ENCODE measurements around the gene CUZD1. TPM values are rescaled to one million over a fixed set of nuclear protein-coding genes. Genes with fewer than 3 reads are reported as not detected.

The CUZD1 gene
- total RNA-seq, 1 donor from 2014 or later: 0.56 TPM

GRCh38 chr10:122841569-122841968 is 4.1 kb downstream of the CUZD1 start:
- no peaks in the 10 kb centered on the region for H3K27me3 ChIP-seq (ENCODE audit: low read depth)
- H3K4me3 ChIP-seq: no peak overlapping the region
- H3K9me3 ChIP-seq: no peaks in the 10 kb centered on the region
- H3K27ac ChIP-seq: no peak overlapping the region
- H3K36me3 ChIP-seq: no peaks in the 10 kb centered on the region
- DNase-seq (no peak), ATAC-seq (no peak)
- intact Hi-C loops (cut with DNase I): no loop called here
- H3K4me1 ChIP-seq: no peaks in the 10 kb centered on the region
- TF ChIP-seq CTCF (IDR thresholded peaks at IDR 0.05): no peak

GRCh38 chr10:122839505-122839904 is 6.2 kb downstream of the CUZD1 start:
- intact Hi-C loops (cut with DNase I): no loop called here
- TF ChIP-seq CTCF (IDR thresholded peaks at IDR 0.05): no peak
- no peak overlapping the region for H3K4me3 ChIP-seq
- DNase-seq (no peak), ATAC-seq (no peak)
- no peak overlapping the region for H3K27ac ChIP-seq
- no peaks in the 10 kb centered on the region for H3K36me3 ChIP-seq
- no peaks in the 10 kb centered on the region for H3K9me3 ChIP-seq
- no peaks in the 10 kb centered on the region for H3K4me1 ChIP-seq
- H3K27me3 ChIP-seq (ENCODE audit: low read depth): no peaks in the 10 kb centered on the region

- intact Hi-C loops (cut with DNase I): no loop called here
- no peak for ATAC-seq
These were observed 6.8 kb downstream of the CUZD1 start for GRCh38 chr10:122838880-122839279.

GRCh38 chr10:122835908-122836307 is 9.7 kb downstream of the CUZD1 start:
- intact Hi-C loops (cut with DNase I): no loop called here
- no peaks in the 10 kb centered on the region for H3K4me1 ChIP-seq
- H3K4me3 ChIP-seq: no peak overlapping the region
- DNase-seq: no peak
- no peak for TF ChIP-seq CTCF (IDR thresholded peaks at IDR 0.05)
- ATAC-seq: no peak
- H3K27ac ChIP-seq: no peak overlapping the region
- no peaks in the 10 kb centered on the region for H3K9me3 ChIP-seq
- no peaks in the 10 kb centered on the region for H3K36me3 ChIP-seq
- no peaks in the 10 kb centered on the region for H3K27me3 ChIP-seq (ENCODE audit: low read depth)

More at GRCh38 chr10:122838880-122839279, 6.8 kb downstream of the CUZD1 start:
- H3K4me1 ChIP-seq: no peaks in the 10 kb centered on the region
- no peaks in the 10 kb centered on the region for H3K36me3 ChIP-seq
- no peaks in the 10 kb centered on the region for H3K27me3 ChIP-seq (ENCODE audit: low read depth)
- no peak for DNase-seq
- no peak overlapping the region for H3K27ac ChIP-seq
- no peak overlapping the region for H3K4me3 ChIP-seq
- TF ChIP-seq CTCF (IDR thresholded peaks at IDR 0.05): no peak
- no peaks in the 10 kb centered on the region for H3K9me3 ChIP-seq

- H3K4me1 ChIP-seq: no peaks in the 10 kb centered on the region
- no peak for ATAC-seq
- peaks cover 4% of the 10 kb centered on the region for H3K27me3 ChIP-seq (ENCODE audit: low read depth)
- no peaks in the 10 kb centered on the region for H3K36me3 ChIP-seq
- no peak for DNase-seq
- H3K9me3 ChIP-seq: no peaks in the 10 kb centered on the region
- no peak for TF ChIP-seq CTCF (IDR thresholded peaks at IDR 0.05)
- intact Hi-C loops (cut with DNase I): no loop called here
- no peak overlapping the region for H3K27ac ChIP-seq
- no peak overlapping the region for H3K4me3 ChIP-seq
These were observed 14.7 kb downstream of the CUZD1 start for GRCh38 chr10:122830965-122831353.
